HUES48 (cell line): ENCODE results near the gene RTP5.
"Not testable (repeated sequence)": the region's sequence is repeated elsewhere in the genome, so short reads cannot be mapped to it uniquely, and the experiment has no call there.

ENCODE experiments used
- H3K27ac ChIP-seq: one replicate; pipeline ENCODE4 v1.7.0; 2013; ENCODE audit warnings: low read depth, low read length, inconsistent platforms
- H3K27me3 ChIP-seq: 2 replicates; pipeline ENCODE4 v1.6.1; 2013; ENCODE audit warnings: mild to moderate bottlenecking, low read length; ENCODE audit not compliant: control insufficient read depth, insufficient read depth
- H3K36me3 ChIP-seq: 2 replicates; pipeline ENCODE4 v1.6.1; 2013; ENCODE audit warnings: low read length; ENCODE audit not compliant: control insufficient read depth, insufficient read depth
- H3K4me1 ChIP-seq: 2 replicates; pipeline ENCODE4 v1.6.1; 2013; ENCODE audit warnings: mild to moderate bottlenecking, low read length; ENCODE audit not compliant: control insufficient read depth, insufficient read depth
- H3K4me3 ChIP-seq: 2 replicates; pipeline ENCODE4 v1.5.1; 2013; ENCODE audit warnings: mild to moderate bottlenecking, low read depth, low read length
- H3K9ac ChIP-seq: 2 replicates; pipeline ENCODE4 v1.6.1; 2013; ENCODE audit warnings: mild to moderate bottlenecking, low read depth, low read length, moderate library complexity
- H3K9me3 ChIP-seq: 2 replicates; pipeline ENCODE4 v1.6.1; 2013; ENCODE audit warnings: low read length; ENCODE audit not compliant: control insufficient read depth, insufficient read depth

Gene RTP5

GRCh38 chr2:241874277-241874925, 4.9 kb downstream of the RTP5 start:
- H3K9me3 ChIP-seq: peaks cover 7% of the 10 kb centered on the region; the same call in 1 of the 2 replicates
- H3K4me3 ChIP-seq: no peak overlapping the region
- H3K9ac ChIP-seq: no peak overlapping the region
- H3K4me1 ChIP-seq: no peaks in the 10 kb centered on the region
- no peak overlapping the region for H3K27ac ChIP-seq
- no peaks in the 10 kb centered on the region for H3K27me3 ChIP-seq
- H3K36me3 ChIP-seq: no peaks in the 10 kb centered on the region

DNA sequence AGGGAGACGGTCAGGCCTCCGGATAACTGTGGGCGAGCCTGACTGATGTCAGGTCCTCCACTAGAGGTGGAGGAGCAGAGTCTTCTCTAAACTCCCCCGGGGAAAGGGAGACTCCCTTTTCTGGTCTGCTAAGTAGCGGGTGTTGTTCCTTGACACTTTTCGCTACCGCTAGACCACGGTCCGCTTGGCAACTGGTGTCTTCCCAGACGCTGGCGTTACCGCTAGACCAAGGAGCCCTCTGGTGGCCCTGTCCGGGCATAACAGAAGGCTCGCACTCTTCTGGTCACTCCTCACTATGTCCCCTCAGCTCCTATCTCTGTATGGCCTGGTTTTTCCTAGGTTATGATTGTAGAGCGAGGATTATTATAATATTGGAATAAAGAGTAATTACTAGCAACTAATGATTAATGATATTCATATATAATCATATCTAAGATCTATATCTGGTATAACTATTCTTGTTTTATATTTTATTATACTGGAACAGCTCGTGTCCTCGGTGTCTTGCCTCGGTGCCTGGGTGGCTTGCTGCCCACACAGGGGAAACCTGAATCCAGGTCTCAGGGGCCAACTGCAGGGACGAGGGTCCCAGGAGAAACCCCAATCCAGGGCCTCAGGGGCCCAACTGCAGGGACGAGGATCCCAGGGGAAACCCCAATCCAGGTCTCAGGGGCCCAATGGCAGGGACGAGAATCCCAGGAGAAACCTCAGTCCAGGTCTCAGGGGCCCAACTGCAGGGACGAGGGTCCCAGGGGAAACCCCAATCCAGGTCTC, 6.4 kb downstream of the RTP5 start:
- H3K9me3 ChIP-seq, H3K27ac ChIP-seq, H3K4me3 ChIP-seq, H3K27me3 ChIP-seq, H3K4me1 ChIP-seq, H3K9ac ChIP-seq, H3K36me3 ChIP-seq: not testable (repeated sequence)

DNA sequence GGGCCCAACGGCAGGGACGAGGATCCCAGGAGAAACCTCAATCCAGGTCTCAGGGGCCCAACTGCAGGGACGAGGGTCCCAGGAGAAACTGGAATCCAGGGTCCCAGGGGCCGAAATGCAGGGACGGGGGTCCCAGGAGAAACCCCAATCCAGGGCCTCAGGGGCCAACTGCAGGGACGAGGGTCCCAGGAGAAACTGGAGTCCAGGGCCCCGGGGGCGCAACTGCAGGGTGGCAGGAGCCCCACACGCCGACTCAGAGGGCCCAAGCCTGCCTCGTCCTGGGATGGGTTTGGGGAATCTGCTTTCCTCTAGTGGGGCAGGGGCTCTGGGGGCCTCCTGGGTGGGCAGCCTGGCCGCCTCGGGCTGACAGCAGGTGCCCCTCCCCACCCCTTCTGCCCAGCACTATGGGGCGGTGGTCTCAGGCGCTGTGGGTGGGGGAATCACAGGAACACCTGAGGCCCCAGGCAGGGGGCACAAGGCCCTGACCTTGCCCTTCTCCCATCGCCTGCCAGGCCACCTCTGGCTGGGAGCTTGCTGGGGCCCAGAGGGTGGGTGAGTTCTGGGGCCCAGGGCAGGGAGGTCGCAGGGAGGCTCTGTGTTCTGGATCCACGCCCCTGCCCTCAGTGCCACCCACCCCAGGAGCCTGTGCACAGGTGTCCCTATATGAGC, 7.1 kb downstream of the RTP5 start:
- Histone ChIP-seq H3K4me1 (peaks cover 4% of the 10 kb centered on the region), H3K9me3 (peaks cover 7% of the 10 kb centered on the region; the same call in 1 of the 2 replicates), H3K27me3 (no peaks in the 10 kb centered on the region), H3K36me3 (no peaks in the 10 kb centered on the region), H3K9ac (no peak overlapping the region), H3K4me3 (no peak overlapping the region), H3K27ac (no peak overlapping the region)

- Histone ChIP-seq H3K27me3 (no peaks in the 10 kb centered on the region), H3K27ac (no peak overlapping the region), H3K36me3 (no peaks in the 10 kb centered on the region), H3K4me1 (peaks cover 9% of the 10 kb centered on the region), H3K4me3 (no peak overlapping the region), H3K9me3 (peaks cover 7% of the 10 kb centered on the region; the same call in 1 of the 2 replicates), H3K9ac (no peak overlapping the region)
These were observed 7.7 kb downstream of the RTP5 start for GRCh38 chr2:241877197-241877685.

DNA sequence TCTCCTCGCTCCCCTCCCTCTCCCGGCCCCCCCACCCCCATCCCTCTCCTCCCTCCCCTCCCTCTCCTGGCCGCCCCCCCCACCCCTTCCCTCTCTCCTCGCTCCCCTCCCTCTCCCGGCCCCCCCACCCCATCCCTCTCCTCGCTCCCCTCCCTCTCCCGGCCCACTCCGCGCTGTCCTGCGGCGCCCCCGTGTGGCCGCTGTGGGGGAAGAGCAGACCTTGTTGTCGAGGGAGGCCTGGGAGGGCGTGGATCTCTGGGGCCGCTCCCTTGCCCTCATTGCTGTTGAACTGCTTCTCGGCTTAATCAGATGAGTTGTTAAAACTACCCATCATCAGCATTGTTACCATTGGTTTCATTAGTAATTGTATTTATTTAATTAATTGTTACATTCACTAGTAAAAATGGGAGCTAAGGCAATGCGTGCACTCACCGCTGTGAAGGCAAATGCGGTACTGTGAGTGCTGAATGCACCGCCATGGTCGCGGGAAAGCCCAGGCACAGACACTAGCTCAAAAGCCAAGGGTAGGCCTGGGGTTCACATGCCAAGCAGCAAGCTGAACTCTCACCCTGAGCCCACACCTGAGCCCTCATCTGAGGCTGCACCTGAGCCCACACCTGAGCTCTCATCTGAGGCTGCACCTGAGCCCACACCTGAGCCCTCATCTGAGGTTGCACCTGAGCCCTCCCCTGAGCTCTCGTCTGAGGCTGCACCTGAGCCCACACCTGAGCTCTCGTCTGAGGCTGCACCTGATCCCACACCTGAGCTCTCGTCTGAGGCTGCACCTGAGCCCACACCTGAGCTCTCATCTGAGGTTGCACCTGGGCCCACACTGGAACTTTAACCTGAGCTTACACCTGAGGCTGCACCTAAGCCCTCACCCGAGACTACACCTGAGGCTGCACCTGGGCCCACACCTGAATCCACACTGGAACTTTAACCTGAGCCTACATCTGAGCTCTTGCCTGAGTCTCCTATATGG, 8.8 kb downstream of the RTP5 start:
- H3K9ac ChIP-seq: no peak overlapping the region
- H3K27ac ChIP-seq: no peak overlapping the region
- H3K9me3 ChIP-seq: peaks cover 7% of the 10 kb centered on the region; the same call in 1 of the 2 replicates
- no peaks in the 10 kb centered on the region for H3K27me3 ChIP-seq
- no peak overlapping the region for H3K4me3 ChIP-seq
- no peaks in the 10 kb centered on the region for H3K36me3 ChIP-seq
- peaks cover 18% of the 10 kb centered on the region for H3K4me1 ChIP-seq

DNA sequence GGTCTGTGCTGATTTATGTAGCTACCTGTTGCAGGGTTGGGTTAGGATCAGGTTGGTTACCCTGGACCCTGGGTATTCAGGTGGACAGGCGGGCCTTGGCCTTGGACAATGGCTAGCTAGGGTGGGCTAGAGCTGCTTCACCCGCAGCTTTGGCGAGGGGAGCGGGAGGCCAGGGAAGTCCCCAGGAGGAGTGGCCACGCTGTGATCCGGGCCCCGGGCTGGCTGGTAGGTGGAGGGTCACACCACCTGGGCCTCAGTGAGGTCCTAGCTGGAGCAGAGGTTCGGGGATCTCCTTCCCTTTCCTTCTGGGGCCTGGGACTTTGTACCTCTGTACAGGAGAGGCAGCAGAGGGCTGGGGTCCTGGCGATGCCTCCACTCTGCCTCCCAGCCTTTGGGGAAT, 9.8 kb downstream of the RTP5 start:
- Histone ChIP-seq H3K36me3 (no peaks in the 10 kb centered on the region), H3K9ac (no peak overlapping the region), H3K9me3 (peaks cover 3% of the 10 kb centered on the region; the same call in 1 of the 2 replicates), H3K4me3 (no peak overlapping the region), H3K27me3 (no peaks in the 10 kb centered on the region), H3K4me1 (peaks cover 18% of the 10 kb centered on the region), H3K27ac (no peak overlapping the region)

GRCh38 chr2:241880311-241881073, 11.0 kb downstream of the RTP5 start:
- Histone ChIP-seq H3K36me3 (no peaks in the 10 kb centered on the region), H3K4me3 (peak overlapping the region; percentile 75), H3K9ac (no peak overlapping the region), H3K27me3 (no peaks in the 10 kb centered on the region), H3K9me3 (peaks cover 2% of the 10 kb centered on the region; the same call in 1 of the 2 replicates), H3K27ac (peak overlapping the region; percentile 59), H3K4me1 (peaks cover 18% of the 10 kb centered on the region)

- H3K9me3 ChIP-seq: no peaks in the 10 kb centered on the region
- no peak overlapping the region for H3K9ac ChIP-seq
- peak overlapping the region; percentile 75; the same call in 1 of the 2 replicates for H3K4me3 ChIP-seq
- peaks cover 18% of the 10 kb centered on the region for H3K4me1 ChIP-seq
- H3K27ac ChIP-seq: no peak overlapping the region
- H3K36me3 ChIP-seq: no peaks in the 10 kb centered on the region
- H3K27me3 ChIP-seq: no peaks in the 10 kb centered on the region
These were observed 12.6 kb downstream of the RTP5 start for GRCh38 chr2:241882091-241882625.

DNA sequence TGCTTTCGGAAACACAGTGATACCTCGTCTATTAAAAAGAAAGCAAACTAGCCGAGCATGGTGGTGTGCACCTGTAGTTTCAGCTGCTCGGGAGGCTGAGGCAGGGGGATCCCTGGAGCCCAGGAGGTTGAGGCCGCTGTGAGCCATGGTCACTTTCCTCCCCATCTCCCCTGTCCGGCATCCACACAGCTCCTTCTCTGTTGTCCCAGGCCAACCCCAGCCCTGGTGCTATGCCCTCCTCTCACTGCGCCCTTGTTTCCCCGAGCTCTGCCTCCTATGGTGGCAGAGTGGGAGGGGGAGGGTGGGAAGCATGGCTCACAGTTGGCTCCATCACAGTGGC, 15.4 kb downstream of the RTP5 start:
- no peak overlapping the region for H3K27ac ChIP-seq
- no peak overlapping the region for H3K4me3 ChIP-seq
- no peaks in the 10 kb centered on the region for H3K9me3 ChIP-seq
- H3K36me3 ChIP-seq: no peaks in the 10 kb centered on the region
- H3K27me3 ChIP-seq: no peaks in the 10 kb centered on the region
- peaks cover 20% of the 10 kb centered on the region for H3K4me1 ChIP-seq
- no peak overlapping the region for H3K9ac ChIP-seq
